Panc1 (cell line): ENCODE data around the gene WNT11. TPM values are rescaled to one million over a fixed set of nuclear protein-coding genes. Genes with fewer than 3 reads are reported as not detected.

Experiments used
- ATAC-seq: fragments of 200-7000 bp; cut with Tn5 transposase; 2 replicates; pipeline ENCODE4 v1.9.1; 2020; ENCODE audit warnings: mild to moderate bottlenecking, moderate library complexity
- BruUV-seq: library from RNA; stranded (reverse); fragments of 400-500 nt; replicated peaks from 2 replicates; lab custom pipeline; 2021; lab: Mats Ljungman, UMichigan
- CTCF ChIA-PET: fragments of 300-600 bp; sonication (Branson Sonifier 250); formaldehyde crosslinking; loops from one replicate; lab custom pipeline; 2022; ENCODE audit warnings: antibody characterized with exemption; lab: Charles Lee
- POLR2A ChIA-PET: fragments of 300-600 bp; sonication (Branson Sonifier 250); formaldehyde crosslinking; loops from one replicate; lab custom pipeline; 2022; ENCODE audit warnings: antibody characterized with exemption; lab: Charles Lee
- DNase-seq: peaks from one replicate; pipeline ENCODE4 v3.0.0-alpha.2; 2010; ENCODE audit warnings: low read depth, low spot score
- H3K27ac ChIP-seq: 2 replicates; pipeline ENCODE4 v1.5.1; 2011; ENCODE audit warnings: mild to moderate bottlenecking, low read length, inconsistent platforms
- H3K27me3 ChIP-seq: fragments of 200-500 bp; sonication (Bioruptor generic); 2 replicates; pipeline ENCODE4 v1.6.0; 2014; ENCODE audit warnings: low read length, inconsistent platforms; ENCODE audit not compliant: control insufficient read depth, insufficient read depth
- H3K36me3 ChIP-seq: fragments of 200-500 bp; sonication (Bioruptor generic); 2 replicates; pipeline ENCODE4 v1.5.1; 2014; ENCODE audit warnings: inconsistent platforms, mild to moderate bottlenecking, low read length, moderate library complexity; ENCODE audit not compliant: control insufficient read depth, insufficient read depth
- H3K4me1 ChIP-seq: 2 replicates; pipeline ENCODE4 v1.5.1; 2011; ENCODE audit warnings: inconsistent platforms, mild to moderate bottlenecking, low read length, moderate library complexity; ENCODE audit not compliant: control insufficient read depth, insufficient read depth
- H3K4me3 ChIP-seq, 2 experiments: 2 replicates each; pipeline ENCODE4 v1.5.1; 2011 to 2012; ENCODE audit warnings: low read depth in 2 of 2, low read length in 2 of 2, mild to moderate bottlenecking in 2 of 2, inconsistent platforms in 1 of 2, moderate library complexity in 1 of 2
- H3K9me3 ChIP-seq: fragments of 200-500 bp; sonication (Bioruptor generic); 2 replicates; pipeline ENCODE4 v1.5.1; 2014; ENCODE audit warnings: low read depth, mild to moderate bottlenecking, inconsistent platforms, low read length, moderate library complexity; ENCODE audit not compliant: control insufficient read depth, insufficient read depth
- CTCF ChIP-seq: fragments of 450-650 bp; IDR thresholded peaks from 2 replicates; pipeline ENCODE4 v1.5.1; 2017; ENCODE audit warnings: mild to moderate bottlenecking
- POLR2AphosphoS5 ChIP-seq: IDR thresholded peaks from 2 replicates; pipeline ENCODE4 v1.6.1; 2012; ENCODE audit warnings: mild to moderate bottlenecking, low read depth, low read length, moderate library complexity
- REST ChIP-seq, 2 experiments: IDR thresholded peaks; 2 replicates each; pipeline ENCODE4 v1.6.1; 2011 to 2012; ENCODE audit warnings: low read depth in 2 of 2, control low read depth in 1 of 2, low read length in 1 of 2, mild to moderate bottlenecking in 1 of 2, moderate library complexity in 1 of 2; ENCODE audit not compliant: insufficient read depth in 1 of 2
- SIN3A ChIP-seq: IDR thresholded peaks from 2 replicates; pipeline ENCODE4 v1.6.1; 2012; ENCODE audit warnings: low read depth, mild to moderate bottlenecking, low read length, moderate library complexity, borderline replicate concordance; ENCODE audit not compliant: insufficient read depth
- TCF7L2 ChIP-seq: IDR thresholded peaks from 2 replicates; pipeline ENCODE4 v1.6.1; 2011; ENCODE audit warnings: mild to moderate bottlenecking, low read depth, low read length, inconsistent platforms
- in situ Hi-C: cut with HindIII; loops from 2 replicates; pipeline ENCODE4 v1.10.0; 2016; ENCODE audit warnings: low sequenced_read_pairs, low pct_unique_long_range_greater_than_20kb
- intact Hi-C: fragments of 100-400 bp; cut with micrococcal nuclease; formaldehyde crosslinking; loops from one replicate; pipeline ENCODE4 v1.10.0; 2022; ENCODE audit not compliant: unreplicated experiment
- total RNA-seq: library from RNA; stranded (reverse); gene quantifications from one replicate; pipeline ENCODE4 v1.2.1, GENCODE V29; 2021; ENCODE audit not compliant: unreplicated experiment

WNT11 gene
- total RNA-seq, 1 experiment from 2014 or later = 1.1 TPM

- no peak overlapping the region for H3K4me3 ChIP-seq
- in situ Hi-C loops = no loop called here
- intact Hi-C loops = loop anchor here (2.0 to 10.0 kb wide), 2 partner anchors 257 to 349 kb away; no protein-coding TSS in a partner anchor
- no peak for ATAC-seq
- H3K27ac ChIP-seq = no peak overlapping the region
- H3K27me3 ChIP-seq = no peaks in the 10 kb centered on the region
- no peaks in the 10 kb centered on the region for H3K36me3 ChIP-seq
- no peak for DNase-seq
- ChIA-PET POLR2A (no interaction called here), CTCF (no interaction called here)
- TF ChIP-seq CTCF (no peak), SIN3A (no peak), REST (IDR thresholded peaks at IDR 0.05; ENCODE audit: insufficient read depth in 1 of 2, low read depth in 2 of 2, low read length in 1 of 2) (no peak), TCF7L2 (no peak), POLR2AphosphoS5 (no peak)
- no peaks in the 10 kb centered on the region for H3K9me3 ChIP-seq
- H3K4me1 ChIP-seq = peaks cover 7% of the 10 kb centered on the region
- no TSS peak for BruUV-seq
Observed at GRCh38 chr11:76153571-76153923, 52.8 kb downstream of the WNT11 start.

- Histone ChIP-seq H3K4me1 (peaks cover 7% of the 10 kb centered on the region), H3K36me3 (no peaks in the 10 kb centered on the region), H3K27me3 (no peaks in the 10 kb centered on the region), H3K9me3 (no peaks in the 10 kb centered on the region), H3K4me3 (peak overlapping the region; percentile 5 to 41; a peak in 3 of 4 replicates), H3K27ac (peak overlapping the region; percentile 40; the same call in 1 of the 2 replicates)
- no peak for ATAC-seq
- in situ Hi-C loops (no loop called here), intact Hi-C loops (loop anchor here (2.0 to 10.0 kb wide), 2 partner anchors 256 to 348 kb away; no protein-coding TSS in a partner anchor)
- TF ChIP-seq SIN3A (no peak), CTCF (no peak), POLR2AphosphoS5 (no peak), TCF7L2 (no peak)
- no TSS peak for BruUV-seq
- no peak for DNase-seq
- ChIA-PET CTCF (interaction anchor here (0.6 to 1.5 kb wide), 5 partner anchors 182 to 388 kb away, joined by 5 to 20 read pairs (median 8); no protein-coding TSS in a partner anchor), POLR2A (no interaction called here)
Observed at GRCh38 chr11:76152741-76153570, 53.3 kb downstream of the WNT11 start.
